Muscle of leg (tissue), 16 donors: ENCODE results near the gene GPD2. TPM values are rescaled to one million over a fixed set of nuclear protein-coding genes. Genes with fewer than 3 reads are reported as not detected.

ENCODE experiments used
- DNase-seq: peaks from one replicate; pipeline ENCODE4 v3.0.0; 2013
- H3K27ac ChIP-seq: one replicate; pipeline ENCODE4 v1.5.1; 2013; ENCODE audit warnings: mild to moderate bottlenecking, low read length, control low read depth
- H3K27me3 ChIP-seq: one replicate; pipeline ENCODE4 v1.6.1; 2013; ENCODE audit warnings: low read length; ENCODE audit not compliant: control insufficient read depth, insufficient read depth
- H3K36me3 ChIP-seq: one replicate; pipeline ENCODE4 v1.6.1; 2013; ENCODE audit warnings: low read length; ENCODE audit not compliant: control insufficient read depth, insufficient read depth
- H3K4me1 ChIP-seq: one replicate; pipeline ENCODE4 v1.6.1; 2013; ENCODE audit warnings: low read length; ENCODE audit not compliant: control insufficient read depth, insufficient read depth
- H3K4me3 ChIP-seq: one replicate; pipeline ENCODE4 v1.5.1; 2013; ENCODE audit warnings: low read length, control low read depth
- H3K9me3 ChIP-seq: replicated peaks from 2 replicates; pipeline ENCODE4 v1.6.1; 2013; ENCODE audit warnings: low read depth, low read length; ENCODE audit not compliant: control insufficient read depth
- WGBS: methylation state at CpG from one replicate; pipeline ENCODE4 v1.1.5; 2013; ENCODE audit warnings: missing lambda C conversion rate; ENCODE audit not compliant: insufficient coverage; 5-methylcytosine and 5-hydroxymethylcytosine counted together
- long read RNA-seq, 11 donors: transcript quantifications; one replicate each; lab custom pipeline, GENCODE V29; 2026
- polyA plus RNA-seq, 8 donors: library from polyadenylated mRNA; unstranded; fragments of 120-200 nt; gene quantifications; one replicate each; pipeline versions ENCODE4 v1.2.1 to v1.2.3, GENCODE V29; 2013; ENCODE audit warnings: inconsistent platforms in 1 of 8, low replicate concordance in 1 of 8; ENCODE audit not compliant: insufficient read length in 8 of 8, insufficient read depth in 1 of 8
- total RNA-seq: library from RNA; stranded (reverse); fragments of 120-200 nt; gene quantifications from one replicate; pipeline ENCODE4 v1.2.4, GENCODE V29; 2013

Gene GPD2
- total RNA-seq (20.7 TPM), polyA plus RNA-seq (10 to 100 TPM in 5 of 8 donors, 1 to 10 TPM in 3; 8.0 to 15.6 (median 11.0) TPM)
- long read RNA-seq, donor 1, result 0 reads
- long read RNA-seq, donor 2, result 0 reads
- long read RNA-seq, donor 3, full-length matches to known transcripts, result 6 of 6 reads
- long read RNA-seq, donor 3, partial matches to known transcripts, result 0 of 6 reads
- long read RNA-seq, donor 3, other reads (novel, unspliced or antisense), result 0 of 6 reads
- long read RNA-seq, donor 4, full-length matches to known transcripts, result 2 of 2 reads
- long read RNA-seq, donor 4, partial matches to known transcripts, result 0 of 2 reads
- long read RNA-seq, donor 4, other reads (novel, unspliced or antisense), result 0 of 2 reads
- long read RNA-seq, donor 5, full-length matches to known transcripts, result 5 of 5 reads
- long read RNA-seq, donor 5, partial matches to known transcripts, result 0 of 5 reads
- long read RNA-seq, donor 5, other reads (novel, unspliced or antisense), result 0 of 5 reads
- long read RNA-seq, donor 6, result 0 reads
- long read RNA-seq, donor 7, full-length matches to known transcripts, result 1 of 1 reads
- long read RNA-seq, donor 7, partial matches to known transcripts, result 0 of 1 reads
- long read RNA-seq, donor 7, other reads (novel, unspliced or antisense), result 0 of 1 reads
- long read RNA-seq, donor 8, partial matches to known transcripts, result 0 of 2 reads
- long read RNA-seq, donor 8, other reads (novel, unspliced or antisense), result 0 of 2 reads
- long read RNA-seq, donor 9, partial matches to known transcripts, result 0 of 1 reads
- long read RNA-seq, donor 9, other reads (novel, unspliced or antisense), result 0 of 1 reads
- long read RNA-seq, donor 10, full-length matches to known transcripts, result 3 of 3 reads
- long read RNA-seq, donor 10, partial matches to known transcripts, result 0 of 3 reads
- long read RNA-seq, donor 10, other reads (novel, unspliced or antisense), result 0 of 3 reads
- long read RNA-seq, donor 11, full-length matches to known transcripts, result 1 of 1 reads
- long read RNA-seq, donor 11, partial matches to known transcripts, result 0 of 1 reads
- long read RNA-seq, donor 11, other reads (novel, unspliced or antisense), result 0 of 1 reads

DNA sequence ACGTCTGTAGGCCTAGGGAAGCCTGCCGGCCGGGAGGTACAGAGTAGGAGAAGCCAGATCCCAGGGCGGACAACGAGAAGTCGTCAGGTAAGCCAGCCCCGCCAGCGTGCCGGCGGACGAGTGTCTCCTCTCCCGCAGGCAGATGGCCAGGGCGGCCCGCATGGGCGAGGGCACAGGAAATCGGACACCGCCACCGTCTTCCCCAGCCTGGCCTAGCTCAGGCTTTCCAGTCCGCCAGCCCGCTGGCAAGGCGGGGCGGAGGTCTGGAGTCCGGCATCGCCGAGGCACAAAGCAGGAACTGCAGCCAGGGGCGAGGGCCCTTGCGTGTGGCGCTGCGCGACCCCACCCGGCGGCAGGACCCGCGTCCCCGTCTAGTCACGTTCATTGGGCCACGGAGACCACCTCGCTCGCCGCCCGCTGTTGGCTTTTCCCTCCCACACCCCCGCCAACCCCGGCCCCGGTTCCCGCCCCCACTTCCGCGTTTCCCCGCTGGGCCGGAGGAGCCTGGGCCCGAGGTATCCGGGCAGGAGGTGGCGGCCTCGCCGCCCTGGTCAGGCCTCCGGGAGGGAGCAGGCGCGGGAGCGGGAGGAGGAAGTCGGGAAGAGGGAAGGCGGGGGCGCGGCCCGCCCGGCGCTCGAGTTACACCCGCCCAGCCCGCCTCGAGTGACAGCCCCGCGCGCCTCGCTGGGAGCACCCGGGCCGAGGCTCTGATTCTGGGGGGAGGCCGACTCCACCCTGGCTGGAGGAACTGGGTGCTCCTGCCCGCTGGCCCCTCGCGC is at the start of gene GPD2:
GPD2 (plus strand) TSS at position 662 of the 779 bp plus-strand sequence. CDS start 39,727 bp downstream, outside the sequence.
- Histone ChIP-seq H3K9me3 (no peaks in the 10 kb centered on the region), H3K27me3 (no peaks in the 10 kb centered on the region), H3K27ac (peak within 1 kb of the TSS; percentile 97), H3K4me1 (peaks cover 14% of the 10 kb centered on the region), H3K36me3 (peaks cover 2% of the 10 kb centered on the region), H3K4me3 (peak within 1 kb of the TSS; percentile 82)
- DNase-seq, result peak; percentile 97
- under 1% methylated on average over 57 of the region's 79 CpGs for WGBS

GRCh38 chr2:156394033-156394741 is 42.0 kb upstream of the GPD2 start:
- no peak for DNase-seq
- Histone ChIP-seq H3K27me3 (peaks cover 4% of the 10 kb centered on the region), H3K36me3 (no peaks in the 10 kb centered on the region), H3K4me3 (no peak overlapping the region), H3K4me1 (no peaks in the 10 kb centered on the region), H3K9me3 (no peaks in the 10 kb centered on the region), H3K27ac (no peak overlapping the region)
- WGBS, result 80% methylated on average over 4 of the region's 26 CpGs

DNA sequence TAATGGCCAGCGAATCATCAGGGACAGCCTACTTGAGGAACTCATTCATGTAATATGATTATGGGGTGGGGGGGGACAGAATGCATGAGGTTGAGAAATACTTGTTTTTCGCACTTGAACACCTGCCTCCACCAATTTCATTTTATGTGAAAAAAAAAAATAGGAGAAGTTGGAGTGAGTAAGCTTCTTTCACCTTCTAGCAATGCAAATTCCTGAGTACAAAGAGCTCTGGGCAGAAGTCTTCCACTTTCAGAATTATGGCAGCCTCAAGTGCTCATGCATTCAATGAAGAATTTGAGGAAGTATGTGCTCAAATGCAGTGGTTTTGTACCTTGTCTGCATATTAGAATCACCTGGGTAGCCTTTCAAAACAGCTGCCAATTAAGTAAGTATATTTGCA is 40.1 kb upstream of the GPD2 start:
- Histone ChIP-seq H3K9me3 (no peaks in the 10 kb centered on the region), H3K4me3 (no peak overlapping the region), H3K27me3 (peaks cover 4% of the 10 kb centered on the region), H3K4me1 (peaks cover 5% of the 10 kb centered on the region), H3K36me3 (no peaks in the 10 kb centered on the region), H3K27ac (no peak overlapping the region)
- DNase-seq, result no peak
- WGBS, result no CpG with 5 or more reads among the region's 2 CpGs

DNA sequence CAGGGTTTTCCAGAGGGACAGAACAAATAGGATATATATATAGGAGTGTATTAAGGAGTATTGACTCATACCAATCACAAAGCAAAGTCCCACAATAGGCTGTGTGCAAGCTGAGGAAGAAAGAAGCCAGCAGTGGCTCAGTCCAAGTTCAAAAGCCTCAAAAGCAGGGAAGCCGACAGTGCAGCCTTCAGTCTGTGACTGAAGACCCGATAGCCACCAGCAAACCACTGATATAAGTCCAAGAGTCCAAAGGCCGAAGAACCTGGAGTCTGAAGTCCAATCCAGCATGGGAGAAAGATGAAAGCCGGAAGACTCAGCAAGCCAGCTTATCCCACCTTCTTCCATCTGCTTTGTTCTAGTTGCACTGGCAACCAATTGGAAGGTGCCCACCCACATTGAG is 39.0 kb upstream of the GPD2 start:
- no peak overlapping the region for H3K4me3 ChIP-seq
- WGBS, result 91% methylated on average over 4 of the region's 4 CpGs
- H3K27ac ChIP-seq, result no peak overlapping the region
- no peaks in the 10 kb centered on the region for H3K9me3 ChIP-seq
- H3K27me3 ChIP-seq, result peaks cover 4% of the 10 kb centered on the region
- DNase-seq, result no peak
- H3K36me3 ChIP-seq, result no peaks in the 10 kb centered on the region
- peaks cover 5% of the 10 kb centered on the region for H3K4me1 ChIP-seq

DNA sequence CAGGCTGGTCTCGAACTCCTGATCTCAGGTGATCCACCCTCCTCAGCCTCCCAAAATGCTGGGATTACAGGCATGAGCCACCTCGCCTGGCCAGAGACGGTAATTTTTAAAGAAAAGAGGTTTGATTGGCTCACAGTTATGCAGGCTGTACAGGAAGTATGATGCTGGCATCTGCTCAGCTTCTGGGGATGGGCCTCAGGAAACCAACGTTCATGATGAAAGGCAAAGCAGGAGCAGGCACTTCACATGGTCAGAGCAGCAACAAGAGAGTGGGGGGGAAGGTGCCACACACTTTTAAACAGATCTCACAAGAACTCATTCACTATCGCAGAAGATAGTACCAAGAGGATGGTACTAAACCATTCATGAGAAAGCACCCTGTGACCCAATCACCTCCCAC is 38.0 kb upstream of the GPD2 start:
- H3K27me3 ChIP-seq, result peaks cover 2% of the 10 kb centered on the region
- no peak overlapping the region for H3K27ac ChIP-seq
- no peak overlapping the region for H3K4me3 ChIP-seq
- DNase-seq, result no peak
- WGBS, result 77% methylated on average over 2 of the region's 5 CpGs
- H3K9me3 ChIP-seq, result no peaks in the 10 kb centered on the region
- H3K4me1 ChIP-seq, result peaks cover 5% of the 10 kb centered on the region
- H3K36me3 ChIP-seq, result no peaks in the 10 kb centered on the region

DNA sequence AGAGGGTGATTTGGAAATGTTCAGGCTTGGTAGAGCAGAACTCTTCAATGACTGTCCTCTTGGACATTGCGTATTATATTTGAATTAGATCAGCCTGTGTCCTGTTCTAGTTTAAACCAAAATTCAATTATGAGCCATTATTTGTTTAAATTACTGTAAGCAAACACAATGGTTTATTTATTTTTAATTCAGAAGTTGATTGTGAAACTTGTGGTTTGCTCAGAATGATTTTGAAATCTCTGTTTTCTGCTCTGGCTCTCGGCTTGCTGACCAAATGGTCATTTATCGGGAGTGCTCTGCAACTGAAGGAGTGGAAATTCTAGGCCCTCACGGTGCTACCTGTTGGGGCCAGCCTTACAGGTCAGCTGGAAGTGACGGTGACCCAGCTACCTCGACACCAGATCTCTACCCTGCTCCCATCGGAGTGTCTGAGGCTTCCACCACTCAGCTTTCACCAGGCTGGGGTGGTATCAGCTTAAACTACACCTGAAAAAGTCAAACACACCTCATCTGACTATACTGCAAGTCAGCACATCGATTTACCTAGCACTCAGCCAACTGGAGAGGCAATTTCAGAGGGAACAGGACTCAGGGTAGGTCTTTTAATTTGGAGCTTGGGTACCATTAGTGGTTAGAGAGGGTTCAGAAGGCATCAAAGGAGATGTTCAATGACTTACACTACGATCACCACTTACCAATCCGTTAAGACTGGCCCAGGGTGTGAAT is 36.8 kb upstream of the GPD2 start:
- peak overlapping the region; percentile 90 for H3K4me3 ChIP-seq
- H3K27ac ChIP-seq, result peak overlapping the region; percentile 98
- H3K4me1 ChIP-seq, result peaks cover 5% of the 10 kb centered on the region
- H3K9me3 ChIP-seq, result no peaks in the 10 kb centered on the region
- no peak for DNase-seq
- no peaks in the 10 kb centered on the region for H3K27me3 ChIP-seq
- no peaks in the 10 kb centered on the region for H3K36me3 ChIP-seq
- WGBS, result 57% methylated on average over 6 of the region's 10 CpGs

GRCh38 chr2:156399950-156400705 is 36.1 kb upstream of the GPD2 start:
- Histone ChIP-seq H3K27me3 (no peaks in the 10 kb centered on the region), H3K4me3 (peak overlapping the region; percentile 90), H3K4me1 (peaks cover 5% of the 10 kb centered on the region), H3K27ac (peak overlapping the region; percentile 98), H3K9me3 (no peaks in the 10 kb centered on the region), H3K36me3 (no peaks in the 10 kb centered on the region)
- DNase-seq, result no peak
- WGBS, result 0% methylated on average over 26 of the region's 36 CpGs
